GM12872 (cell line): Measurements from ENCODE around the gene NAPG.

Experiments used
- TF ChIP-seq, protein P1 (sequence below): IDR thresholded peaks from 3 replicates; pipeline ENCODE4 v1.5.1; 2011; ENCODE audit warnings: low read depth, mild to moderate bottlenecking, low read length, moderate library complexity; ENCODE audit not compliant: insufficient read depth

NAPG gene

GRCh38 chr18:10564975-10565773, 39.3 kb downstream of the NAPG start:
- TF ChIP-seq, protein P1, sequence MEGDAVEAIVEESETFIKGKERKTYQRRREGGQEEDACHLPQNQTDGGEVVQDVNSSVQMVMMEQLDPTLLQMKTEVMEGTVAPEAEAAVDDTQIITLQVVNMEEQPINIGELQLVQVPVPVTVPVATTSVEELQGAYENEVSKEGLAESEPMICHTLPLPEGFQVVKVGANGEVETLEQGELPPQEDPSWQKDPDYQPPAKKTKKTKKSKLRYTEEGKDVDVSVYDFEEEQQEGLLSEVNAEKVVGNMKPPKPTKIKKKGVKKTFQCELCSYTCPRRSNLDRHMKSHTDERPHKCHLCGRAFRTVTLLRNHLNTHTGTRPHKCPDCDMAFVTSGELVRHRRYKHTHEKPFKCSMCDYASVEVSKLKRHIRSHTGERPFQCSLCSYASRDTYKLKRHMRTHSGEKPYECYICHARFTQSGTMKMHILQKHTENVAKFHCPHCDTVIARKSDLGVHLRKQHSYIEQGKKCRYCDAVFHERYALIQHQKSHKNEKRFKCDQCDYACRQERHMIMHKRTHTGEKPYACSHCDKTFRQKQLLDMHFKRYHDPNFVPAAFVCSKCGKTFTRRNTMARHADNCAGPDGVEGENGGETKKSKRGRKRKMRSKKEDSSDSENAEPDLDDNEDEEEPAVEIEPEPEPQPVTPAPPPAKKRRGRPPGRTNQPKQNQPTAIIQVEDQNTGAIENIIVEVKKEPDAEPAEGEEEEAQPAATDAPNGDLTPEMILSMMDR: no peak

GRCh38 chr18:10565835-10566234, 40.0 kb downstream of the NAPG start:
- TF ChIP-seq, protein P1: no peak

- TF ChIP-seq, protein P1: no peak
These were observed 40.6 kb downstream of the NAPG start for GRCh38 chr18:10566390-10566789.

DNA sequence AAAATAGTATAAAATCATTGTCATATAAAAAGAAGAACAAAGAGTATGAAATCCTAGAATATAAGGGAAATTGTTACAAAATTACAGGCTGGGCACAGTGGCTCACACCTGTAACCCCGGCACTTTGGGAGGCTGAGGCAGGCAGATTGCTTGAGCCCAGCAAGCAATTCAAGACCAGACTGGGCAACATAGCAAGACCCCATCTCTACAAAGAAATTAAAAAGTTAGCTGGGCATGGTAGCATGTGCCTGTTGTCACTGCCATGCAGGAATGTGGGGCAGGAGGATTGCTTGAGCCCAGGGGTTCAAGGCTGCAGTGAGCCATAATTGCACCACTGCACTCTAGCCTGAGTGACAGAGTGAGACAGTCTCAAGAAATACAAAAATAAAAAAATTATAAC, 44.8 kb downstream of the NAPG start:
- TF ChIP-seq, protein P1: no peak

GRCh38 chr18:10571537-10571936, 45.7 kb downstream of the NAPG start:
- TF ChIP-seq, protein P1: no peak

GRCh38 chr18:10579079-10579867, 53.4 kb downstream of the NAPG start:
- TF ChIP-seq, protein P1: no peak

DNA sequence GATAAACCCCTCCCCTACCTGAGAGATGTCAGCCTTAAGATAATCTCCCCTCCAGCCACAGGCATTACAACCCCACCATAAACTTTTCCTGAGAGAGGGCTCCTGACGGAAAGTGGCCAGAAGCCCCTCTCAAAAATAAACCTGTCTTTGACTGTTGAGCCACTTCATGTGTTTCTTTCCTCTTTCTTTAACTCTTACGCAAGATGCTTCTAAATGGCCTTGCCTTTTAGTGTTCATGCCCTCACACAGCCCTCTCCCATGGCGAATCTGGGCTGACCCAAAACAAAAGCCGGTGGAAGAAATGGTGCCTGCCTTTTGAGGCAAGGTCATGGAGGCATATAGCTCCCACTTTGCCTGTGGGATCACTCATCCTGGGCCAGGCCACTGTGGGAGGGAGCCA, 54.4 kb downstream of the NAPG start:
- TF ChIP-seq, protein P1: no peak
